Liver (tissue), 3 donors: ENCODE results near the gene SLC25A40.

ENCODE experiments used
- CTCF ChIP-seq: fragments of 150-350 bp; IDR thresholded peaks from 2 replicates; pipeline ENCODE4 v1.5.1; 2017; ENCODE audit warnings: improper control_type of control experiment, low read depth, low read length; ENCODE audit not compliant: missing input control
- FOXA1 ChIP-seq: IDR thresholded peaks from 2 replicates; pipeline ENCODE4 v1.6.1; 2016; ENCODE audit warnings: antibody characterized with exemption
- GABPA ChIP-seq, 2 donors: IDR thresholded peaks in 1 of 2; conservative IDR thresholded peaks in 1 of 2; 2 replicates each; pipeline ENCODE4 v1.6.1; 2016; ENCODE audit warnings: antibody characterized with exemption in 2 of 2, mild to moderate bottlenecking in 1 of 2, moderate library complexity in 1 of 2
- JUND ChIP-seq, 2 donors: IDR thresholded peaks; 2 replicates each; pipeline ENCODE4 v1.6.1; 2016; ENCODE audit warnings: antibody characterized with exemption in 2 of 2
- MAX ChIP-seq: IDR thresholded peaks from 2 replicates; pipeline ENCODE4 v1.6.1; 2016; ENCODE audit warnings: antibody characterized with exemption
- RAD21 ChIP-seq, 2 donors: IDR thresholded peaks; 2 replicates each; pipeline ENCODE4 v1.6.1; 2016; ENCODE audit warnings: antibody characterized with exemption in 2 of 2, mild to moderate bottlenecking in 2 of 2
- REST ChIP-seq: IDR thresholded peaks from 2 replicates; pipeline ENCODE4 v1.6.1; 2016; ENCODE audit warnings: antibody characterized with exemption, mild to moderate bottlenecking
- SP1 ChIP-seq: IDR thresholded peaks from 2 replicates; pipeline ENCODE4 v1.6.1; 2018; ENCODE audit warnings: antibody characterized with exemption, mild to moderate bottlenecking
- TAF1 ChIP-seq: conservative IDR thresholded peaks from 2 replicates; pipeline ENCODE4 v1.6.1; 2016; ENCODE audit warnings: antibody characterized with exemption, mild to moderate bottlenecking
- YY1 ChIP-seq: IDR thresholded peaks from 2 replicates; pipeline ENCODE4 v1.6.1; 2016; ENCODE audit warnings: antibody characterized with exemption, mild to moderate bottlenecking
- ZBTB33 ChIP-seq: IDR thresholded peaks from 2 replicates; pipeline ENCODE4 v1.6.1; 2016; ENCODE audit warnings: antibody characterized with exemption
- donor health status: healthy.
- donor health status: healthy.

DNA sequence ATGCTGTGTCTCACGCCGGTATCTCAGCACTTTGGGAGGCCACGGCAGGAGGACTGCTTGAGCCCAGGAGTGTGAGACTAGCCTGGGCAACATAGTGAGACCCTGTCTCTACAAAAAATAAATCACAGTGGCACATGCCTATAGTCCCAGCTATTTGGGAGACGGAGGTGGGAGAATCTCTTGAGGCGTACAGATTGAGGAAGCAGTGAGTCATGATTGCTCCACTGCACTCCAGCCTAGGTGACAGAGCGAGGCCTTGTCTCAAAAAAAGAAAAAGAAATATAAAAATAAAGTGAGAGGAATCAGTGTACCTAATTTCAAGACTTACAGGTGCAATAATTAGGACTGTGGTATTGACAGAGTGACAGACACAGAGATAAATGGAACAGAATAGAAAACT lies 23.9 kb downstream of the SLC25A40 start:
- TF ChIP-seq CTCF, result no peak
- TF ChIP-seq TAF1, result no peak
- TF ChIP-seq GABPA (IDR thresholded peaks at IDR 0.05 in 1 of 2, conservative IDR thresholded peaks at IDR 0.05 in 1 of 2), result no peak
- no peak for TF ChIP-seq REST
- no peak for TF ChIP-seq YY1
- TF ChIP-seq RAD21 (IDR thresholded peaks at IDR 0.05), result no peak
- no peak for TF ChIP-seq SP1
- TF ChIP-seq MAX, result no peak
- TF ChIP-seq ZBTB33, result no peak
- no peak for TF ChIP-seq FOXA1
- TF ChIP-seq JUND (IDR thresholded peaks at IDR 0.05), result no peak
